ENCODE measurements around the gene PFKFB4.
"Not testable (repeated sequence)": the region's sequence is repeated elsewhere in the genome, so short reads cannot be mapped to it uniquely, and the experiment has no call there.

The PFKFB4 gene

DNA sequence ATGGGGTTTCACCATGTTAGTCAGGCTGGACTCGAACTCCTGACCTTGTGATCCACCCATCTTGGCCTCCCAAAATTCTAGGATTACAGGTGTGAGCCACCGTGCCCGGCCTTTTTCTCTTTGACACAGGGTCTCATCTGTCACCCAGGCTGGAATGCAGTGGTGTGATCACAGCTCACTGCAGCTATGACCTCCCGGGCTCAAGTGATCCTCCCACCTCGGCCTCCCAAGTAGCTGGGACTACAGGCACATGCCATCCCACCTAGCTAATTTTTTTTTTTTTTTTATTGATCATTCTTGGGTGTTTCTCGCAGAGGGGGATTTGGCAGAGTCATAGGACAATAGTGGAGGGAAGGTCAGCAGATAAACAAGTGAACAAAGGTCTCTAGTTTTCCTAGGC is 73.8 kb downstream of the PFKFB4 start:
- not testable (repeated sequence) for FAIRE-seq

DNA sequence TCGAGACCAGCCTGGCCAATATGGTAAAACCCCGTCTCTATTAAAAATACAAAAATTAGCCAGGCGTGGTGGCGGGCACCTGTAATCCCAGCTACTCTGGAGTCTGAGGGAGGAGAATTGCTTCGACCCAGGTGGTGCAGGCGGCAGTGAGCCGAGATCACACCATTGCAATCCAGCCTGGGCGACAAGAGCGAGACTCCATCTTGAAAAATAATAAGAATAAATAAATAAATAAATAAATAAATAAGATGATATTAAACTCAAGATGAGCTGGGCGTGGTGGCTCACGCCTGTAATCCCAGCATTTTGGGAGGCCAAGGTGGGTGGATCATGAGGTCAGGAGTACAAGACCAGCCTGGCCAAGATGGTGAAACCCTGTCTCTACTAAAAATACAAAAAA is 75.7 kb downstream of the PFKFB4 start:
- not testable (repeated sequence) for FAIRE-seq

DNA sequence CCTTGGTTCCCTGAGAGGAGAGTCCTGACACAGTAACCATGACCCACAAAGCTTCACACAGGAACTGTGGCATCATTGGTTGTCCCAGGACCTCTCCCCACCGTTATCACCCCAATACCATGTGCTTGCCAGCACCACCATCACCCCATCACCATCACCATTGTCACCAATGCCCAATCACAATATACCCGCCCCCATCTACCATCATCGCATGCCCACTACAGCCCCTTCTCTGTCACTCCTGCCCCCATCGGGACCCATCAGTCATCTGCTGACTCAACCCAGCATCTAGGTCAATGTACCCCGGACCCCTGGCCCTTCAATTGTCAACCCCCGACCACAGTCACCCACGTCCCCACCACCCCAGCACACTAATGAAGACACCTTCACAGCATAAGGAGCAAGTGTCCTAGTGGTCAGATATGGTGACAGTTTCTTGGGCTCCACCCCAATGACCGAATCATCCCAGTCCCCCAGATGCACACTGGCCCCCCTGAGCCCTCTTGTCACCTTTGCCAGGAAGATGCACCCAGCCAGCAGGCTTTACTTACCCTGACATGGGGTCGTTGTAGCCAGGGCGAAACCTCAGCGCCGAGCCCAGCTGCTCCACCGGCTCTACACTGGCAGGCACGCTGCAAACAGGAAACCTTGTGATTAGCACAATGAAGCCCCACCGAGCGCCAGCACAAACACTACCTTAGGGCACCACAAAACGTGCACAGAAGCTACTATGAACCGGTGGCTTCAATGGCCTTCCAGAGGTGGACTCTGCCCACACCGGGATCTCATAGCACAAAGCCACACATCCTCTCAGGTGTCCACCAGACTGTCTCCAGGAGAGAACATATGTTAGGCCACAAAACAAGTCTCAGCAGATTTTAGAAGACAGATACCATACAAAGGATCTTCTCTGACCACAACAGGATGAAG is 77.7 kb downstream of the PFKFB4 start:
- FAIRE-seq: no peak

DNA sequence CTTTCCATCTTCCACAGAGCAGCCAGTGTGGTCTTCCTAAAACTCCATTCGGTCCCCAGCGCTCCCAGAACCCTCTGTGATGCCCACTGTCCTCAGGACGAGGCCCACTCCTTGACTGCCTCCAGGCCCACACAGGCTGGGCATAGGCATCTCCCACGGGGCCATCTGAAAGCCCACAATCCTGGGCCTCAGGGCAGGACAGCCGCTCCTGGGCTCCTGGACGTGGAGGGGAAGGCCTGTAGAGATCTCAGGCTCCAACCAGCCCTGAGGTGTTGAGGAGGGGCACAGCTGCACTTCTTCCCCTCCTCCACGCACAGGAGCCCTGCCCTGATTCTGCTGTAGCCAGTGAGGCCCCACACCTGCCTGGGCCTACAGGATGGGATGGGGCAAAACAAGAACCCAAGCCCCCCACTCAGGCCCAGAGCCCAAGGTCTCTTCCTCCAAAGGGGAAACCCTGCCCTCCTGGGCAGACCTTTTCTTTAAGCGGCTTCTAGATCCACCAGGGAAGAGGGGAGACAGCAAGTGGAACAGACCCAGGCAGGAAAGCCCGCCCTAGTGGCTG is 78.6 kb downstream of the PFKFB4 start:
- no peak for FAIRE-seq

DNA sequence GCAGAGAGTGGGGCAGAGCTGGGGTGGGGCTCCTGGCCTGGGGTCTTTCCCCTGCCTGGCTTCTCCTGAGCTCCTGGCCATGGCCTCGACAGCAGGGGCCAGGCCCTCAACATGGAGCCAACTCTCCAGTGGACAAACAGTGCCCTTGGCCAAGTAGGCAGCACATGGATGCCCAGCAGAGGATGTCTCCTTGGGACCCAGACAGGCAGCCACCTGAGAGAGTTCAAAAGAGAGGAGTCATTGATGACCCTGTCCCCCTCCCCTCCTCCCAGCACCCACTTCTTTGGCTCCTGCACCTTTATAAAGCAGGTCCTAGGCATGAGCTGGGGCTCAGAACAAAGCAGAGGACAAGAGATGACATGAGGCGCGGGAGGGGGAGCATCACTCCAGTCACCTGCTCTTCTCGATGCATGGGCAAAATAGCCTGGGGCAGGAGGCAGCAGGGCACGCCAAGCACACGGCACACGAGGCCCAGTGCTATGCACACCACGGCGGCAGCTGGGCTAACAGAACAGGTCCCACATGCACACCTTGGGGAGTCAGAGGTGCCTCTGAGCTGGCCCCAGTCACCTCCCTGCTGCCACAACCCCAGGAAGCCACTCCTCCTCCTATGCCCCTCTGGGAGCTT is 80.1 kb downstream of the PFKFB4 start:
- no peak for FAIRE-seq

DNA sequence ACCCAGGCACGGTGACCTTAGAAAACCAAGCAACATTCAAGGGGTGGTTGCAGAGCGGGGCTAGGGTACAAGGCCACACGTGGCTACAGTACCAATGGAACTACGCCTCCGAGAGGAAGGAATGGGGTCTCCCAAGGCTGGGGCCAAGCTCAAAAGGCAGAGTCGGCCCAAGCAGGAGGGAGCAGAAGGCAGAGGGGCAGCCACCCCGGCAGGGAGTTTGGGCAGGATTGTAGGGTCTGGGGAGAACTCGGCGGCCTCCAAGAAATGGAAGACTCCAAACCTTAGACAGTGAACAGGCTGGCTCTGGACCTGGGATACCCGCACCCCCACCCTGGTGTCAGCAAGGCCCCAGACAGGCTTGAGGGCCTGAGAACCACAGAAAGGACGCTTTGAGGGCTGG is 81.4 kb downstream of the PFKFB4 start:
- FAIRE-seq: no peak

DNA sequence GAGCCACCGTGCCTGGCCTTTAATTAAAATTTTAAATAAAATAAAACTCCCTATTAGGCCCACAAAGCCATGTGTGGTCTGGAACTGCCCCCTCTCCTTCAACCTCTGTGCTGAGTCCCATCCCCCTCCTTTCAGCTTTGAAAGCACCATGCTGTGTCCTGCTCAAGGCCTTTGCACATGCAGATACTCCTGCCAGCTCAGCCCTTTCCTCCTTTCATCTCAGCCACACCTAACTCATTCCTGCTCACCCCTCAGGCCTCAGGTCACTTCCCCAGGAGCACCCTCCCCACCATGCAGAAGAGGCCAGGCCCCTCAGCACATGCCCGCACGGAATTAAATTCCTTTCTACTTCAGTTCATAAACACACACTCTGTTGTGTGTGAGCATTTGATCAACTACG is 82.0 kb downstream of the PFKFB4 start:
- no peak for FAIRE-seq

DNA sequence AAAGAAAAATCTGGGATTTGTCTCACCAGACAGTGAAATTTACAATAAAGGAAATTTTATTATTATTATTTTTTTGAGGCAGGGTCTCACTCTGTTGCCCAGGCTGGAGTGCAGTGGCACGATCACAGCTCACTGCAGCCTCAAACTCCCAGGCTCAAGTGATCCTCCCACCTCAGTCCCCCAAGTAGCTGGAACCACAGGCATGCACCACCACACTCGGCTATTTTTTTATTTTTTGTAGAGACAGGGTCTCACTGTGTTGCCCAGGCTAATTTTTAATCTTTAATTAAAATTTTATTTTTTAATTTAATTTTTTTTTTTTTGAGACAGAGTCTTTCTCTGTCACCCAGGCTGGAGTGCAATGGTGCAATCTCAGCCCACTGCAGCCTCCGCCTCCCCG is 82.6 kb downstream of the PFKFB4 start:
- not testable (repeated sequence) for FAIRE-seq

DNA sequence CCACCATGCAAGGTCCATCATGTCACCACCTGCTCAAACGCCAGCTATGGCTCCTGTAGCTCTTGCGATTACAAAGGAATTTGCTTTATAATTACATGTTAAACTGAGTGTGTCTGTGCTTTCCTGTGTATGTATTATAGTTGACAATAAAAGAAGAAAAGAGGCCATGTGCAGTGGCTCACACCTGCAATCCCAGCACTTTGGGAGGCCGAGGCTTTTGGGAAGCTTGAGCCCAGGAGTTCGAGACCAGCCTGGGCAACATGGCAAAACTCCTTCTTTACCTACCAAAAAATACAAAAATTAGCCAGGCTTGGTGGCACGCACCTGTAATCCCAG is 83.0 kb downstream of the PFKFB4 start:
- no peak for FAIRE-seq

DNA sequence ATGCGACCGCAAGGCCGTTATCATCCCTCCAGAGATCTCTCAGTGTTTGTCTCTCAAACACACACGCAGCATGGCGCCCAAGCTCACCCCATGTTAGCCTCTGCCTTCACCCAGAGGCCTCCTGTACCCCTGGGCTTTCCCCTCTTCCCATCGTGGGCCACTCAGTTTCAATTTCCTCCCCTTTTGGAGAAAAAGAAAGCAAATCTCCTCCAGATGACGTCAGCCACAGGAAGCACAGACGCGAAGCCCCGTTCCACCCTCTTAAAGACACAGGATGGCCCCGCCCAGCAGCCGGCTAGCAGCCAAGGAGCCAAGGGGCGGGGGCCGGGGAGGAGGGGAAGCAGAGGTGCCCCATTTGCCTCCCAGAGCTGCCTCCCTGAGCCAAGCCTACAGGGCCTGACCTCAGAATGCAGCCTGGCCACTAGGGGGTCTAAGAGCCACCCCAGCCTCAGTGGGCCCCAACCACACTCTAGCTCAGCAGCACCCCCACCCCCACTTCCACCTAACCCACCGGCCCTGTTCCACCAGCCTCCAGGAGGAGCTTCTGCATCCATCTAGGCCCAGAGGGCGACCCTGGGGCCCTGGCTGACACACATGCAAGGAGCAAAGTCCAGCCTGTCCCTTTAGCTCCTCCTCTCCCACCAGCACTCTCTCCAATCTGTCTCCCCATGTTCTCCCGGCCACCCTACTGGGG is 83.5 kb downstream of the PFKFB4 start:
- FAIRE-seq: peak; percentile 29

DNA sequence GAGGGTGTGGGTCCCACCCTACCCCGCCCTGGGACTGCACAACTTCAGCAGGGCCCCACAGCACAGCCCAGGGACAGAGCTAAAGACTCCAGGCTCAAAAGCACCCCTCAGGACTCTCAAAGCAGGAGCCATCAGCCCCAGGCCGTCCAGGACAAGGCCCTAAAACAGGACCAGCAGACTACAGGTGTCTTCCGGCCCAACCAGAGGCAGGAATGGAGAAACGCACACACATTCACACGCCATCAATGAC is 84.0 kb downstream of the PFKFB4 start:
- no peak for FAIRE-seq

DNA sequence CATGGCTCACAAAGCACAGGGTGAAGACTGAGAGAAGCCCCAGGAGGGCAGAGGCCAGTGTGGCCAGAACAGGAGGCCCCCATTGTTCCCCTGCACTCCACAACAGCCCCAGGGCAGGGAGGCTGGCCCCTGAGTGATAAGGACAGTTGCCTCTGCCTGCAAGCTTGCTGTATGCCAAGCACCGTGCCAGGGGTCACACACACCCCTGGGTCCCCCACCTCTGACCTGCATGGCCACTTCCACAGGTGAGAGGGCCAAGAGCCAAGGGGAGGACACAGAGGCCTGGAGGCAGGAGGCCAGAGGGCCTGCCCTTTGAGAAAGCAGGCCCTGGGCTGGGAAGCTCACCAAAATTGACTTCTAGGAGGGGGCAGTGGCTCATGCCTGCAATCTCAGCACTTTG is 86.3 kb downstream of the PFKFB4 start:
- no peak for FAIRE-seq

DNA sequence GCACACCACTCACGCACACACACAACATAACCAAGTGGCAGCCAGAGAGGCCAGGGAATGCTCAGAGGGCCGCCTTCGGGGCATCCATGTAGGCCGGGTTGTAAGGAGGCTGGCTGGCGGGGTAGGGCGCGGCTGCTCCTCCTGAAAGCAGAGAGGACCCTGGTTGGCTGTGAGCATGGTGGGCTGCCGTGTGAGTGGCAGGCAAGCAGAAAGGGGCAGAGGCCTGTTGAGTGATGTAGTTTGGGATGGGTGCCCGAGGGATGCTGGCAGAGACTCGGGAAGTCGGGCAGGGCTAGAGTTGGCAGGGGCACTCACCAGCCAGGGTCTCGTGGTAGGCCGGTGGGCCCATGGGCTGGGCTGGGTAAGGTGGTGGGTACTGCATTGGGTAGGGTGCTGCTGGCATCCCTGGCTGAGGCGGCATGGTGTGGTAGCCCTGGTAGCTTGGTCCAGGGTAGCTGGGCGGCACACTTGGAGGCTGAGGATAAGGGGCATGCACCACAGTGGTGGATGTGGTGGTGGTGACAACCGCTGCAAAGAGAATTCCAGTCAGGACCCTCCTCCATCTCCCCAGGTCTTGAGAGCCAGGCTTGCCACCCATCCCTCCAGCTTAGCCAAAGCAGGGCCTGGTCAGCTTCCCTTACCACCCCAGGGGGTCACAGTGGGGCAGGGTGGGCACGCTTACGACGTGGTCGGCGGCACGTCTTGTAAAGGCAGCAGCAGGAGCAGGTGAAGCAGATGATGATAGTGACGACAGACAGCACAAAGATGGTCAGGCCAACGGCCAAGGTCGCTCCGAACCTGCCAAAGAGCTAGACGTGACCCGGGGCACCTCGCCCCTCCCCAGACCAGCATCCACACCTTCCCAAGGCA is 87.3 kb downstream of the PFKFB4 start:
- no peak for FAIRE-seq

DNA sequence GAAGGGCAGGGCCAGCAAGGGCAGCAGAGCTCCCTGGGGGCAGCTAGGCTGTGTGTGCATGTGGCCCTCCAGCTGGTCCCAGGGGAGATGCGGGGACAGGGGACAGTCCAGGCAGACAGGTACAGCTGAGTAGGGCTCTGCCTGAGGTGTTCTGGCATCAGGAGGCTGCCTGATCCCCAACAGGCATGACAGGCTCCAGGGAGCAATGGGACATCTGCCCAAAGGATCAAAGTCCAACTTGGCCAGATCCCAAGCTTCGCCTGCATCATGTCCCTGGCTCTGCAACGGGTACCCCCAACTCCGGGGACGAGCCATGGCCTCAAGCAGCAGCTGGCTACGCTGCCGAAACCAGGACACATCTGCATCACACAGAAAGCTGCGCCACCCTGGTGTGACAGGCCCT is 88.3 kb downstream of the PFKFB4 start:
- FAIRE-seq: no peak

All from endometrium (tissue), 2 donors.